Stomach smooth muscle (tissue), 2 donors: ENCODE measurements around the gene SLC52A1.
A peak's percentile ranks its signal among the peaks of the same experiment; 100 is the strongest.
"Not testable (repeated sequence)": the region's sequence is repeated elsewhere in the genome, so short reads cannot be mapped to it uniquely, and the experiment has no call there.

Experiments
- H3K27ac ChIP-seq: one replicate; pipeline ENCODE4 v1.7.0; 2013; ENCODE audit warnings: mild to moderate bottlenecking, low read length, inconsistent platforms
- H3K27me3 ChIP-seq, 2 donors: one replicate each; pipeline ENCODE4 v1.7.0; 2013; ENCODE audit warnings: low read length in 2 of 2; ENCODE audit not compliant: insufficient read depth in 2 of 2, control insufficient read depth in 1 of 2
- H3K36me3 ChIP-seq, 2 donors: one replicate each; pipeline ENCODE4 v1.7.0; 2013; ENCODE audit warnings: low read length in 2 of 2; ENCODE audit not compliant: control insufficient read depth in 2 of 2, insufficient read depth in 2 of 2
- H3K4me1 ChIP-seq: one replicate; pipeline ENCODE4 v1.7.0; 2013; ENCODE audit warnings: low read length; ENCODE audit not compliant: control insufficient read depth, insufficient read depth
- H3K4me3 ChIP-seq, 2 donors: one replicate each; pipeline ENCODE4 v1.7.0; 2013; ENCODE audit warnings: low read length in 2 of 2
- H3K9ac ChIP-seq, 2 donors: one replicate each; pipeline ENCODE4 v1.7.0; 2013; ENCODE audit warnings: low read length in 2 of 2, mild to moderate bottlenecking in 1 of 2
- H3K9me3 ChIP-seq, 2 donors: one replicate each; pipeline ENCODE4 v1.7.0; 2013; ENCODE audit warnings: low read length in 2 of 2; ENCODE audit not compliant: control insufficient read depth in 2 of 2
- donor health status: healthy.
- donor health status: Pancreatic carcinoma.

SLC52A1 gene

GRCh38 chr17:5035315-5035714, at the start of gene SLC52A1:
Gene SLC52A1 (minus strand): TSS chr17:5035426. CDS start chr17:5034606, 820 bp downstream.
- no peaks in the 10 kb centered on the region for H3K9me3 ChIP-seq
- H3K4me3 ChIP-seq: no peak within 1 kb of the TSS
- H3K4me1 ChIP-seq: peaks cover 3% of the 10 kb centered on the region
- H3K27me3 ChIP-seq: peaks cover 2 to 5% of the 10 kb centered on the region in 2 donors
- H3K36me3 ChIP-seq: no peaks in the 10 kb centered on the region
- no peak within 1 kb of the TSS for H3K27ac ChIP-seq
- no peak within 1 kb of the TSS for H3K9ac ChIP-seq

- H3K27ac ChIP-seq: no peak overlapping the region
- H3K27me3 ChIP-seq: no peaks in the 10 kb centered on the region
- H3K9ac ChIP-seq: no peak overlapping the region
- H3K4me1 ChIP-seq: peaks cover 17% of the 10 kb centered on the region
- peaks cover 1 to 5% of the 10 kb centered on the region in 2 donors for H3K9me3 ChIP-seq
- no peak overlapping the region for H3K4me3 ChIP-seq
- H3K36me3 ChIP-seq: peaks cover 0 to 2% of the 10 kb centered on the region in 2 donors
Measured at GRCh38 chr17:5080591-5080990, 45.4 kb upstream of the SLC52A1 start.

GRCh38 chr17:5078106-5079028, 43.1 kb upstream of the SLC52A1 start, which contains the start of gene ZFP3:
Gene ZFP3 (plus strand): TSS chr17:5078467. CDS start chr17:5091505, 13,038 bp downstream.
- no peaks in the 10 kb centered on the region for H3K9me3 ChIP-seq
- H3K27me3 ChIP-seq: no peaks in the 10 kb centered on the region
- peaks cover 17% of the 10 kb centered on the region for H3K4me1 ChIP-seq
- no peaks in the 10 kb centered on the region for H3K36me3 ChIP-seq
- peak within 1 kb of the TSS; percentile 88 to 94 for H3K9ac ChIP-seq
- H3K27ac ChIP-seq: peak within 1 kb of the TSS; percentile 80
- peak within 1 kb of the TSS; percentile 92 to 95 for H3K4me3 ChIP-seq

- Histone ChIP-seq H3K4me3 (peak overlapping the region; percentile 92 to 95), H3K27ac (peak overlapping the region; percentile 80)
Measured at GRCh38 chr17:5077781-5078105, 42.5 kb upstream of the SLC52A1 start.

GRCh38 chr17:5077275-5077674, 42.0 kb upstream of the SLC52A1 start:
- Histone ChIP-seq H3K4me3 (peak overlapping the region; percentile 92 to 95), H3K27ac (peak overlapping the region; percentile 80), H3K4me1 (peaks cover 17% of the 10 kb centered on the region), H3K9ac (peak overlapping the region in 1 of 2 donors; percentile 88)
- H3K9me3 ChIP-seq, H3K27me3 ChIP-seq, H3K36me3 ChIP-seq: not testable (repeated sequence)

More at GRCh38 chr17:5077781-5078105, 42.5 kb upstream of the SLC52A1 start:
- H3K9me3 ChIP-seq: no peaks in the 10 kb centered on the region
- peaks cover 17% of the 10 kb centered on the region for H3K4me1 ChIP-seq
- no peaks in the 10 kb centered on the region for H3K36me3 ChIP-seq
- no peaks in the 10 kb centered on the region for H3K27me3 ChIP-seq
- H3K9ac ChIP-seq: peak overlapping the region; percentile 88 to 94

- not testable (repeated sequence) for H3K36me3 ChIP-seq, H3K4me3 ChIP-seq, H3K27me3 ChIP-seq, H3K9ac ChIP-seq, H3K9me3 ChIP-seq, H3K27ac ChIP-seq
- H3K4me1 ChIP-seq: peaks cover 17% of the 10 kb centered on the region
Measured at GRCh38 chr17:5075472-5075871, 40.2 kb upstream of the SLC52A1 start.

- Histone ChIP-seq H3K36me3 (no peaks in the 10 kb centered on the region), H3K4me1 (no peaks in the 10 kb centered on the region), H3K27ac (no peak overlapping the region), H3K9ac (no peak overlapping the region), H3K9me3 (no peaks in the 10 kb centered on the region), H3K27me3 (no peaks in the 10 kb centered on the region), H3K4me3 (no peak overlapping the region)
Measured at GRCh38 chr17:5069724-5070123, 34.5 kb upstream of the SLC52A1 start.

GRCh38 chr17:5068236-5068635, 33.0 kb upstream of the SLC52A1 start:
- Histone ChIP-seq H3K4me3 (no peak overlapping the region), H3K9ac (no peak overlapping the region), H3K27ac (no peak overlapping the region), H3K27me3 (no peaks in the 10 kb centered on the region), H3K36me3 (no peaks in the 10 kb centered on the region), H3K9me3 (no peaks in the 10 kb centered on the region), H3K4me1 (no peaks in the 10 kb centered on the region)

- H3K4me1 ChIP-seq: no peaks in the 10 kb centered on the region
- no peak overlapping the region for H3K9ac ChIP-seq
- no peaks in the 10 kb centered on the region for H3K27me3 ChIP-seq
- no peaks in the 10 kb centered on the region for H3K36me3 ChIP-seq
- no peaks in the 10 kb centered on the region for H3K9me3 ChIP-seq
- H3K27ac ChIP-seq: no peak overlapping the region
- H3K4me3 ChIP-seq: no peak overlapping the region
Measured at GRCh38 chr17:5065227-5065744, 30.1 kb upstream of the SLC52A1 start.

- H3K4me1 ChIP-seq: no peaks in the 10 kb centered on the region
- no peaks in the 10 kb centered on the region for H3K9me3 ChIP-seq
- H3K9ac ChIP-seq: no peak overlapping the region
- H3K4me3 ChIP-seq: no peak overlapping the region
- H3K36me3 ChIP-seq: no peaks in the 10 kb centered on the region
- no peak overlapping the region for H3K27ac ChIP-seq
- no peaks in the 10 kb centered on the region for H3K27me3 ChIP-seq
Measured at GRCh38 chr17:5055543-5055942, 20.3 kb upstream of the SLC52A1 start.

GRCh38 chr17:5050278-5050677, 15.1 kb upstream of the SLC52A1 start:
- H3K9ac ChIP-seq: no peak overlapping the region
- peaks cover 12% of the 10 kb centered on the region for H3K4me1 ChIP-seq
- peak overlapping the region; percentile 82 for H3K27ac ChIP-seq
- H3K27me3 ChIP-seq: no peaks in the 10 kb centered on the region
- H3K4me3 ChIP-seq: no peak overlapping the region
- no peaks in the 10 kb centered on the region for H3K36me3 ChIP-seq
- no peaks in the 10 kb centered on the region for H3K9me3 ChIP-seq
